Epithelial cell of proximal tubule (primary cell): ENCODE results near the gene KCTD10. TPM values are rescaled to one million over a fixed set of nuclear protein-coding genes. Genes with fewer than 3 reads are reported as not detected.
A peak's percentile ranks its signal among the peaks of the same experiment; 100 is the strongest.

Experiments
- DNase-seq: peaks from one replicate; pipeline ENCODE4 v3.0.0-alpha.2; 2011; ENCODE audit warnings: low read depth
- H3K4me3 ChIP-seq: 2 replicates; pipeline ENCODE4 v1.5.1; 2011; ENCODE audit warnings: low read depth, mild to moderate bottlenecking, low read length
- total RNA-seq: library from RNA; depleted of rRNA; stranded (reverse); fragments of >200 nt; gene quantifications from 2 replicates; pipeline ENCODE4 v1.2.3, GENCODE V29; 2015
- TF ChIP-seq, protein P1 (sequence below): conservative IDR thresholded peaks from 2 replicates; pipeline ENCODE4 v1.5.1; 2012; ENCODE audit warnings: low read depth, mild to moderate bottlenecking, low read length

The KCTD10 gene
- total RNA-seq, 1 donor from 2014 or later = 43.8 TPM

DNA sequence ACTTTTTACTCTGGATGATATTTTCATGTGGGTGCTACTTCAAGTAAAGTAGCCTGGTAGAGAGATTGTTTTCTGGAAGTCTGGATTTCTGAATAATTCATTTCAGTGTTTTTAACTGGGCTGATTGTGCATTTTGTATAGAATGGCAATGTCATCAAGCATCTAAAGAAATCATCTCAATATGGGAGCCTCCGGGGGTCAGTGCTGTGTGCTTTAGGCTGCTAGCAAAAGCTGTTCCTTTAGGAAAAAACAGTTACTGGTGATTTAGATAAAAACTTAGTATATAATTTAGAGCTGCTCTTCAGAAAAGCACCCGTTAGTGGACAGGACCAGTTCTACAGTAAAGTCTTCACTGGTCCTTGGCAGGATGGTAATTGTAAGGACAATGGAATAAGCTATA is 5.4 kb upstream of the KCTD10 start:
- TF ChIP-seq, protein P1, sequence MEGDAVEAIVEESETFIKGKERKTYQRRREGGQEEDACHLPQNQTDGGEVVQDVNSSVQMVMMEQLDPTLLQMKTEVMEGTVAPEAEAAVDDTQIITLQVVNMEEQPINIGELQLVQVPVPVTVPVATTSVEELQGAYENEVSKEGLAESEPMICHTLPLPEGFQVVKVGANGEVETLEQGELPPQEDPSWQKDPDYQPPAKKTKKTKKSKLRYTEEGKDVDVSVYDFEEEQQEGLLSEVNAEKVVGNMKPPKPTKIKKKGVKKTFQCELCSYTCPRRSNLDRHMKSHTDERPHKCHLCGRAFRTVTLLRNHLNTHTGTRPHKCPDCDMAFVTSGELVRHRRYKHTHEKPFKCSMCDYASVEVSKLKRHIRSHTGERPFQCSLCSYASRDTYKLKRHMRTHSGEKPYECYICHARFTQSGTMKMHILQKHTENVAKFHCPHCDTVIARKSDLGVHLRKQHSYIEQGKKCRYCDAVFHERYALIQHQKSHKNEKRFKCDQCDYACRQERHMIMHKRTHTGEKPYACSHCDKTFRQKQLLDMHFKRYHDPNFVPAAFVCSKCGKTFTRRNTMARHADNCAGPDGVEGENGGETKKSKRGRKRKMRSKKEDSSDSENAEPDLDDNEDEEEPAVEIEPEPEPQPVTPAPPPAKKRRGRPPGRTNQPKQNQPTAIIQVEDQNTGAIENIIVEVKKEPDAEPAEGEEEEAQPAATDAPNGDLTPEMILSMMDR = no peak
- no peak overlapping the region for H3K4me3 ChIP-seq
- no peak for DNase-seq

DNA sequence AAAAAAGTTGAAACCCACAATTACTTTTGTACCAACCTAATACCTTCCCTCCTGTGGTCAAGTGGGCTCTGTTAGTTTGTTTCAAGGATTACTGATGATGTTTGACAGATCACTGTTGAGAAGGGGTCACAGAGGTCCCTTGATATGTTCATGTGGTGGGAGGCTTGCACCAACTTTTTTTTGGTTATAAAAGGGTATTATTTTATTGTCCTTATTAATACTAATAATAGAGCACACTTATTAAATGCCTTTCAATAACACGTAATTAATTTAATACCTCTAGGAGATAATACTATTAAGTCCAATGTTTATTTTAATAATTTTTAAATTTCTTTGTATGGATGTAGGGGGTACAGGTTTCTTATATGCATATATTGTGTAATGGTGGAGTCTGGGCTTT is 4.8 kb upstream of the KCTD10 start:
- DNase-seq = no peak
- TF ChIP-seq, protein P1 = no peak
- no peak overlapping the region for H3K4me3 ChIP-seq

DNA sequence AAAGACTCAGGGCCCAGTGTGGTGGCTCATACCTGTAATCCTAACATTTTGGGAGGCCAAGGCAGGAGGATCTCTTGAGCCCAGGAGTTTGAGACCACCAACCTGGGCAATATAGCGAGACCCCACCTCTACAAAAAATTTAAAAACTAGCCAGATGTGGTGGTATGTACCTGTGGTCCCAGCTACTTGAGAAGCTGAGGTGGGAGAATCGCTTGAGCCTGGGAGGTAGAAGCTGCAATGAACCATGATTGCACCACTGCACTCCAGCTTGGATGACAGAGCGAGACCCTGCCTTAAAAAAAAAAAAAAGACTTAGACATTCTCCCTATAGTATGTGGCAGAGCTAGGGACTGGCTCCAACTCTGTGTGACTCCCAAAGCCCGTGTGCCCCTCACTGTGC is 3.3 kb upstream of the KCTD10 start:
- TF ChIP-seq, protein P1 = no peak
- DNase-seq = no peak
- no peak overlapping the region for H3K4me3 ChIP-seq

DNA sequence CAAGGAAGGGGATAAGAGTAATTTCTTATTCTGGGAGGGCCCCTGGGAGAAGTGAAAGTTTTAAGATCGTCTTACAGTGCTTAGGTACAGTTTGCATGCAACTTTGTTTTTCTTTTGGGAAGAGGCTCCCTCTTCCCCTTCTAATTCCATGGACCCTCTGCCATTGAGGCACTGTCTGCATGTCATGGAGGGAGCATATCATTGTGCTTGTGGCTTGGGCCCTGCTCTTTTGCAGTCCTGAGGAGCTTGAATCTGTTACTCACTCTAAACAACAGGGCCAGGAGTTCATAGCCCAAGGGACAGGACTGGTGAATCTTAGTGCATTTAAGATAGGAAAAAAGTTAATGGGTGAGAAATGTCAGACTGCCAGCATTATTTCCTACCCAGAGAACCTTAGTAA is 2.7 kb upstream of the KCTD10 start:
- TF ChIP-seq, protein P1 = no peak
- no peak for DNase-seq
- H3K4me3 ChIP-seq = no peak overlapping the region

- H3K4me3 ChIP-seq = peak overlapping the region; percentile 80
- no peak for DNase-seq
- TF ChIP-seq, protein P1 = no peak
Observed at GRCh38 chr12:109477963-109478315, 839 bp upstream of the KCTD10 start.

GRCh38 chr12:109476807-109477184 is 304 bp downstream of the KCTD10 start:
- no peak for DNase-seq
- peak overlapping the region; percentile 80 for H3K4me3 ChIP-seq
- TF ChIP-seq, protein P1 = no peak

DNA sequence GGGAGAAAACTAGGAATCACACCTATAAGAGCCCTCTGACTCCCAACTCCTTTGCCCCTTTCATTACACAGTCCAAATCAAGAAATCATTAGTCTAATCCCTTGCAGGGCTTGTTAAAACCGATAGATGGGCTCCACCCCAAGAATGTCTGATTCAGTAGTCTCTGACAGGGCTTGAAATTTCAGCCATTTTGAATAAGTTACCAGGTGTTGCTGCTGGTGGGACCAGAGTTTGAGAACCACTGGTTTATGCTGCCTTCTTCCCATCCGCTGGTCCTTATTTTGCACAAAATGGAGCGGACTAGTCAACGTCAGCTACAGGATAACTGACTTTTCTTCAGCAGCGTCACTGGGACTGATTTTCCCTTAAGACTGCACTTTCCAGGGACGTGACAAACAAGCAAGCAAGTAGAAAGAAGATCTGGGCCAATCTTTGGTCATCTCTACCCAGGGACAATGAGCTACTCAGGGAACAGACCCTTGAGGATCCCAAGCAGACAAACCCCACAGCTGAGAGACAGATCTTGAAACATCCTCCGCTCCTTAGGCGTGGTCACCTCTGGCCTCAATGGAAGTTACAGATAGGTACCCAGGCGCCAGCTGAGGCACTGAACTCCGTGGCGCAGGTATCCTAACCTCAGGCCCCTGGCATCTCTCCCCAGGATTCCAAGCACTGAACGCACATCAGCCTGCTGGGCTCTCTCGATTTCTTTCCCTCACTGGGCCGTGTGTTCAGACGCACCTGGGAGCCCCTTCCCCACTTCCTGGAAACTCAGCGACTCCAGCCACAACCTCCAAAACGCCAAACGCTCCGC is 900 bp downstream of the KCTD10 start:
- DNase-seq = no peak
- peak overlapping the region; percentile 80 for H3K4me3 ChIP-seq
- TF ChIP-seq, protein P1 = no peak
